ENCODE data around the gene AMN1.
"Not testable (repeated sequence)": the region's sequence is repeated elsewhere in the genome, so short reads cannot be mapped to it uniquely, and the experiment has no call there.

Gene AMN1

DNA sequence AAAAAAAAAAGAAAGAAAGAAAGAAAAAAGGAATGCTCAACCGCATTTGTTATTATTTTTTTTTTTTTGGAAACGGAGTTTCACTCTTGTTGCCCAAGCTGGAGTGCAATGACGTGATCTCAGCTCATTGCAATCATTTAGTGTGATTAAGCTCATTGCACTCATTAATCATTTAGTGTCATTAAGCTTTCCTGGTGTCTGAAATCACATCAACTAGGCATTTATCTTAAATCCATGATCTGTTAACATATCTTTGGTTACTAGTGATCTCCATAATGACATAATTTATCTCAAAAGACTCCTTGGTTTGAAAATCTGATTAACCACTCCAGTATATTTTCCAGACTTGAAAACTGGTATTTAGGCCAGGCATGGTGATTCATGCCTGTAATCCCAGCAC lies 43.0 kb downstream of the AMN1 start:
- no peak overlapping the region for H3K27ac ChIP-seq (ENCODE audit: low read length)
- no peaks in the 10 kb centered on the region for H3K4me1 ChIP-seq (ENCODE audit: control insufficient read depth, insufficient read depth, low read length)
- no peak for DNase-seq (ENCODE audit: low read depth, low spot score)
- H3K36me3 ChIP-seq (ENCODE audit: control insufficient read depth, insufficient read depth, low read length), result no peaks in the 10 kb centered on the region
- no peaks in the 10 kb centered on the region for H3K9me3 ChIP-seq (ENCODE audit: control insufficient read depth, insufficient read depth, low read length)
- no CpG with 5 or more reads among the region's 3 CpGs for WGBS (ENCODE audit: insufficient coverage, insufficient read length)
- no peaks in the 10 kb centered on the region for H3K27me3 ChIP-seq (ENCODE audit: control insufficient read depth, insufficient read depth, low read length)
- no peak overlapping the region for H3K4me3 ChIP-seq (ENCODE audit: low read length)

DNA sequence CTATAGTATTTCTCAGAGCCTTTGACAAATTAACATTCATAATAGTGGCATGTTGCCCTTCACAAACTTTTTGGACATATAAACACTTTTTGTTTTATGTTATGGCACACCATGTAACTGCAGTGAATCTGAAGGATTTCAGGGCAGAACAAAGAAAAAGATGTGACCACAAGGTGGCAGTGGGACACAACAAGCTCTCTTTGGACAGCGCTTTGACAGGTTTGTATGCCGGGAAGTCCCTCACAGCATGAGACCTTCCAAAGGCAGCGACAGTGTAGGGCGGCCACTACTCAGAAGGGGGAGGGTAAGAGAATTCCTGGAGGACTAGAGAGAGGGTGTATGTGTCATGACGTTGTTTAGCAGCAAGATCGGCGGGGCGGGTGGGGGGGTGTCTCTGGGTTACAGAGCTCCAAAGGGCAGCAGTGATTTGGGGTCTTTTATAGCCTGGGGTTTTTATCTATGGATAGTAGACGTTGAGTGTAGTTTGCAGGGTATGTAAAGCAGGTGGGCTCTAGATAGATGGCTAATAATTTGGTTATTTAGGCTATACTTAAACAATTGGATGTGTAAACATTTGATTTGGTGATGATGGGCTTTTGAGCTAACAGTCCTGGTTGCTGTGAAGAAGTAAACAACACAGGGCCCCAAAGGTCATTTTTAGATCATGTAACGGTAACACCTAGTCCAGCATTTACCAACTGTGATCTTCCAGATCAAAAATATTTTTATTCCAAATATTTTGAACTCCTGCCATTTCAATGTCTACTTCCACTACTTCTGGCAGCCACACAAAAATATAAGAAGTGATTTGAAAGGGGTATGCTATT lies 46.5 kb downstream of the AMN1 start:
- H3K4me1 ChIP-seq (ENCODE audit: control insufficient read depth, insufficient read depth, low read length), result no peaks in the 10 kb centered on the region
- no peaks in the 10 kb centered on the region for H3K36me3 ChIP-seq (ENCODE audit: control insufficient read depth, insufficient read depth, low read length)
- no peak overlapping the region for H3K4me3 ChIP-seq (ENCODE audit: low read length)
- H3K27me3 ChIP-seq (ENCODE audit: control insufficient read depth, insufficient read depth, low read length), result no peaks in the 10 kb centered on the region
- no CpG with 5 or more reads among the region's 10 CpGs for WGBS (ENCODE audit: insufficient coverage, insufficient read length)
- peak; percentile 91 for DNase-seq (ENCODE audit: low read depth, low spot score)
- no peak overlapping the region for H3K27ac ChIP-seq (ENCODE audit: low read length)
- H3K9me3 ChIP-seq (ENCODE audit: control insufficient read depth, insufficient read depth, low read length), result no peaks in the 10 kb centered on the region

GRCh38 chr12:31672521-31672920 lies 56.3 kb downstream of the AMN1 start:
- no peaks in the 10 kb centered on the region for H3K27me3 ChIP-seq (ENCODE audit: control insufficient read depth, insufficient read depth, low read length)
- no peak for DNase-seq (ENCODE audit: low read depth, low spot score)
- H3K4me1 ChIP-seq (ENCODE audit: control insufficient read depth, insufficient read depth, low read length), result no peaks in the 10 kb centered on the region
- no peak overlapping the region for H3K27ac ChIP-seq (ENCODE audit: low read length)
- 0 out of 2 replicates have a peak, but pooled peaks cover 2% of the 10 kb centered on the region for H3K9me3 ChIP-seq (ENCODE audit: control insufficient read depth, insufficient read depth, low read length)
- no peaks in the 10 kb centered on the region for H3K36me3 ChIP-seq (ENCODE audit: control insufficient read depth, insufficient read depth, low read length)
- no CpG with 5 or more reads among the region's 4 CpGs for WGBS (ENCODE audit: insufficient coverage, insufficient read length)
- H3K4me3 ChIP-seq (ENCODE audit: low read length), result no peak overlapping the region

DNA sequence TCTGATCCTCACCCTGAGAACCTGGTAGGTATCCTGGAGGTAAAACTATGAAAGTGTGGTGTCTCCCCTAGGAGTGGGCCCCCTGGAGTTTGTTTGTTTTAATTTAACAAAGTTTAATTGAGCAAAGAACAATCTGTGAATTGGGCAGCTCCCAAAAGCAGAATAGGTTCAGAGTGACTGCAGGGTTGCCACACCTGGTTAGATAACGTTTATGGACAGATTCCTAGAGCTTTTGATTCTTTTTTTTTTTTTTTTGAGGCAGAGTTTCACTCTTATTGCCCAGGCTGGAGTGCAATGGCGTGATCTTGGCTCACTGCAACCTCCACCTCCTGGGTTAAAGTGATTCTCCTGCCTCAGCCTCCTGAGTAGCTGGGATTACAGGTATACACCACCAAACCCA lies 59.2 kb downstream of the AMN1 start:
- H3K9me3 ChIP-seq (ENCODE audit: control insufficient read depth, insufficient read depth, low read length); H3K4me3 ChIP-seq (ENCODE audit: low read length); H3K27me3 ChIP-seq (ENCODE audit: control insufficient read depth, insufficient read depth, low read length); H3K4me1 ChIP-seq (ENCODE audit: control insufficient read depth, insufficient read depth, low read length); DNase-seq (ENCODE audit: low read depth, low spot score); H3K27ac ChIP-seq (ENCODE audit: low read length); H3K36me3 ChIP-seq (ENCODE audit: control insufficient read depth, insufficient read depth, low read length): not testable (repeated sequence)
- WGBS (ENCODE audit: insufficient coverage, insufficient read length), result no CpG with 5 or more reads among the region's 2 CpGs

DNA sequence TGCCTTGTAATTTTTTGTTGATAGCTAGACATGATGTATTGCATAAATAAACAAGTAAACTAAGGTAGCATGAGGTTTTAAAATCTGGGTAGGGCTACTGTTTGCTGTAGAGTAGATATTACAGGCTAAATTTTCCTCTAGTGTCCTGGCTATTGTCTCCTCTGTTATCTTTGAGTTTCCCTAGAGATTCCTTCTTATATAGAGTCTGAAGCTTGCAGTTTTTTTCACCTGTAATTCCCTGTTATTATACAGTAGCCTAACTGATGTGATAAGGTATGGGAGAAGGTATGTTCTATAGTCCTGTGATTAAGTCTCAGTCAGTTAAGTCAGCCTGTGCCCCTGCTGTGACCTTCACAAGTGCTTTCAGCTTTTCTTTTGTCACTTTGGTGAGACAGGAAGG lies 59.8 kb downstream of the AMN1 start:
- Histone ChIP-seq H3K9me3 (ENCODE audit: control insufficient read depth, insufficient read depth, low read length) (0 out of 2 replicates have a peak, but pooled peaks cover 2% of the 10 kb centered on the region), H3K4me1 (ENCODE audit: control insufficient read depth, insufficient read depth, low read length) (no peaks in the 10 kb centered on the region), H3K27ac (ENCODE audit: low read length) (no peak overlapping the region), H3K27me3 (ENCODE audit: control insufficient read depth, insufficient read depth, low read length) (no peaks in the 10 kb centered on the region), H3K4me3 (ENCODE audit: low read length) (no peak overlapping the region), H3K36me3 (ENCODE audit: control insufficient read depth, insufficient read depth, low read length) (no peaks in the 10 kb centered on the region)
- DNase-seq (ENCODE audit: low read depth, low spot score), result no peak

GRCh38 chr12:31664038-31664437 lies 64.8 kb downstream of the AMN1 start:
- Histone ChIP-seq H3K9me3 (ENCODE audit: control insufficient read depth, insufficient read depth, low read length) (no peaks in the 10 kb centered on the region), H3K4me3 (ENCODE audit: low read length) (no peak overlapping the region), H3K27ac (ENCODE audit: low read length) (no peak overlapping the region), H3K27me3 (ENCODE audit: control insufficient read depth, insufficient read depth, low read length) (no peaks in the 10 kb centered on the region), H3K36me3 (ENCODE audit: control insufficient read depth, insufficient read depth, low read length) (no peaks in the 10 kb centered on the region), H3K4me1 (ENCODE audit: control insufficient read depth, insufficient read depth, low read length) (no peaks in the 10 kb centered on the region)
- no CpG with 5 or more reads among the region's 6 CpGs for WGBS (ENCODE audit: insufficient coverage, insufficient read length)
- no peak for DNase-seq (ENCODE audit: low read depth, low spot score)

- no CpG with 5 or more reads among the region's 4 CpGs for WGBS (ENCODE audit: insufficient coverage, insufficient read length)
- no peak for DNase-seq (ENCODE audit: low read depth, low spot score)
- Histone ChIP-seq H3K4me3 (ENCODE audit: low read length) (no peak overlapping the region), H3K36me3 (ENCODE audit: control insufficient read depth, insufficient read depth, low read length) (no peaks in the 10 kb centered on the region), H3K9me3 (ENCODE audit: control insufficient read depth, insufficient read depth, low read length) (no peaks in the 10 kb centered on the region), H3K27ac (ENCODE audit: low read length) (no peak overlapping the region), H3K4me1 (ENCODE audit: control insufficient read depth, insufficient read depth, low read length) (no peaks in the 10 kb centered on the region), H3K27me3 (ENCODE audit: control insufficient read depth, insufficient read depth, low read length) (no peaks in the 10 kb centered on the region)
Observed at GRCh38 chr12:31663576-31663975, 65.2 kb downstream of the AMN1 start.

GRCh38 chr12:31662176-31662849 lies 66.5 kb downstream of the AMN1 start:
- DNase-seq (ENCODE audit: low read depth, low spot score), result no peak
- no CpG with 5 or more reads among the region's 6 CpGs for WGBS (ENCODE audit: insufficient coverage, insufficient read length)
- no peak overlapping the region for H3K27ac ChIP-seq (ENCODE audit: low read length)

GRCh38 chr12:31659087-31659942 lies 69.5 kb downstream of the AMN1 start, which contains the start of gene ETFBKMT:
ETFBKMT (plus strand) TSS chr12:31659688; CDS start chr12:31661954, 2,266 bp downstream.
- Histone ChIP-seq H3K27ac (ENCODE audit: low read length) (no peak within 1 kb of the TSS), H3K36me3 (ENCODE audit: control insufficient read depth, insufficient read depth, low read length) (no peaks in the 10 kb centered on the region), H3K9me3 (ENCODE audit: control insufficient read depth, insufficient read depth, low read length) (no peaks in the 10 kb centered on the region), H3K4me3 (ENCODE audit: low read length) (peak within 1 kb of the TSS; percentile 72), H3K4me1 (ENCODE audit: control insufficient read depth, insufficient read depth, low read length) (no peaks in the 10 kb centered on the region), H3K27me3 (ENCODE audit: control insufficient read depth, insufficient read depth, low read length) (no peaks in the 10 kb centered on the region)
- WGBS (ENCODE audit: insufficient coverage, insufficient read length), result no CpG with 5 or more reads among the region's 47 CpGs
- peak; percentile 66 for DNase-seq (ENCODE audit: low read depth, low spot score)

More at GRCh38 chr12:31662176-31662849, 66.5 kb downstream of the AMN1 start:
- H3K4me1 ChIP-seq (ENCODE audit: control insufficient read depth, insufficient read depth, low read length), result no peaks in the 10 kb centered on the region
- H3K4me3 ChIP-seq (ENCODE audit: low read length), result no peak overlapping the region
- H3K36me3 ChIP-seq (ENCODE audit: control insufficient read depth, insufficient read depth, low read length), result no peaks in the 10 kb centered on the region
- H3K9me3 ChIP-seq (ENCODE audit: control insufficient read depth, insufficient read depth, low read length), result no peaks in the 10 kb centered on the region
- no peaks in the 10 kb centered on the region for H3K27me3 ChIP-seq (ENCODE audit: control insufficient read depth, insufficient read depth, low read length)

GRCh38 chr12:31658471-31659086 lies 70.2 kb downstream of the AMN1 start:
- no peaks in the 10 kb centered on the region for H3K4me1 ChIP-seq (ENCODE audit: control insufficient read depth, insufficient read depth, low read length)
- WGBS (ENCODE audit: insufficient coverage, insufficient read length), result no CpG with 5 or more reads among the region's 11 CpGs
- H3K4me3 ChIP-seq (ENCODE audit: low read length), result no peak overlapping the region; the same call in 1 of the 2 replicates
- H3K27me3 ChIP-seq (ENCODE audit: control insufficient read depth, insufficient read depth, low read length), result no peaks in the 10 kb centered on the region
- DNase-seq (ENCODE audit: low read depth, low spot score), result no peak
- no peaks in the 10 kb centered on the region for H3K36me3 ChIP-seq (ENCODE audit: control insufficient read depth, insufficient read depth, low read length)
- H3K9me3 ChIP-seq (ENCODE audit: control insufficient read depth, insufficient read depth, low read length), result no peaks in the 10 kb centered on the region
- H3K27ac ChIP-seq (ENCODE audit: low read length), result no peak overlapping the region

All from iPS DF 6.9 (cell line).